ENCODE measurements around the gene SDR9C7.

- TF ChIP-seq EP300 (IDR thresholded peaks at IDR 0.05) = no peak
- TF ChIP-seq CTCF (IDR thresholded peaks at IDR 0.05) = no peak
- TF ChIP-seq POLR2AphosphoS5 (IDR thresholded peaks at IDR 0.05) = no peak
These were observed at the start of gene SDR9C7 for GRCh38 chr12:56933826-56934625.

Data from gastroesophageal sphincter (tissue), 3 donors.